Transverse colon (tissue), 4 donors: Measurements from ENCODE around the gene RPS5. TPM values are rescaled to one million over a fixed set of nuclear protein-coding genes. Genes with fewer than 3 reads are reported as not detected.

ENCODE experiments used
- DNase-seq: peaks from one replicate; pipeline ENCODE4 v3.0.0-alpha.2; 2019
- H3K27ac ChIP-seq, 4 donors: fragments of 200-600 bp; sonication (generic); 2 replicates each; pipeline ENCODE4 v1.5.1; 2016 to 2018; ENCODE audit warnings: inconsistent platforms in 4 of 4
- H3K27me3 ChIP-seq: fragments of 200-600 bp; sonication (generic); 2 replicates; pipeline ENCODE4 v1.5.1; 2017; ENCODE audit warnings: inconsistent platforms
- H3K36me3 ChIP-seq, 4 donors: fragments of 200-600 bp; sonication (generic); 2 replicates each; pipeline ENCODE4 v1.5.1; 2017 to 2019; ENCODE audit warnings: inconsistent platforms in 4 of 4
- H3K4me1 ChIP-seq, 4 donors: fragments of 200-600 bp; sonication (generic); 2 replicates each; pipeline ENCODE4 v1.5.1; 2017 to 2020; ENCODE audit warnings: inconsistent platforms in 4 of 4
- H3K4me3 ChIP-seq, 4 donors: fragments of 200-600 bp; sonication (generic); 1 replicate in 1 of 4; 2 replicates in 3 of 4; pipeline versions ENCODE4 v1.5.1 to v1.6.1; 2017 to 2019; ENCODE audit warnings: inconsistent platforms in 4 of 4
- H3K9me3 ChIP-seq, 2 donors: fragments of 200-600 bp; sonication (generic); 2 replicates each; pipeline ENCODE4 v1.5.1; 2017 to 2019; ENCODE audit warnings: inconsistent platforms in 2 of 2
- CTCF ChIP-seq, 5 experiments: fragments of 200-600 bp in 3 of 5; fragments of 450-650 bp in 2 of 5; sonication (generic) in 3 of 5; IDR thresholded peaks; 1 replicate in 2 of 5; 2 replicates in 3 of 5; pipeline ENCODE4 v1.5.1; 2016 to 2017; ENCODE audit warnings: antibody characterized with exemption in 5 of 5, inconsistent platforms in 3 of 5, mild to moderate bottlenecking in 2 of 5, moderate library complexity in 1 of 5
- EP300 ChIP-seq: sonication (generic); formaldehyde crosslinking; IDR thresholded peaks from one replicate; pipeline ENCODE4 v1.6.1; 2017; ENCODE audit warnings: antibody characterized with exemption, low read depth
- POLR2A ChIP-seq: fragments of 450-650 bp; IDR thresholded peaks from one replicate; pipeline ENCODE4 v1.6.1; 2016; ENCODE audit warnings: antibody characterized with exemption, mild to moderate bottlenecking, moderate library complexity
- POLR2AphosphoS5 ChIP-seq, 3 donors: sonication (generic); formaldehyde crosslinking; IDR thresholded peaks; one replicate each; pipeline ENCODE4 v1.6.1; 2016; ENCODE audit warnings: antibody characterized with exemption in 3 of 3
- WGBS, 2 donors: methylation state at CpG; one replicate each; pipeline ENCODE4 v1.1.5; 2018; ENCODE audit warnings: low coverage in 1 of 2; 5-methylcytosine and 5-hydroxymethylcytosine counted together
- in situ Hi-C, 4 donors: fragments of 200-750 bp; cut with MboI; loops; one replicate each; pipeline versions ENCODE4 v1.15.0 to v1.15.1; 2017; ENCODE audit warnings: low sequenced_read_pairs in 3 of 4, low pct_ligation_motif_present in 1 of 4, low pct_unique_long_range_greater_than_20kb in 1 of 4
- intact Hi-C: fragments of 100-400 bp; cut with DNase I; formaldehyde crosslinking; loops from one replicate; pipeline ENCODE4 v1.15.1; 2023; ENCODE audit warnings: low total_unique reads
- total RNA-seq, 4 donors: library from RNA; depleted of rRNA; stranded (reverse); fragments of >200 nt; gene quantifications; one replicate each; pipeline ENCODE4 v1.1.0, GENCODE V29; 2016

Gene RPS5
- total RNA-seq, 4 donors from 2014 or later, result 513 to 1,129 (median 743) TPM

DNA sequence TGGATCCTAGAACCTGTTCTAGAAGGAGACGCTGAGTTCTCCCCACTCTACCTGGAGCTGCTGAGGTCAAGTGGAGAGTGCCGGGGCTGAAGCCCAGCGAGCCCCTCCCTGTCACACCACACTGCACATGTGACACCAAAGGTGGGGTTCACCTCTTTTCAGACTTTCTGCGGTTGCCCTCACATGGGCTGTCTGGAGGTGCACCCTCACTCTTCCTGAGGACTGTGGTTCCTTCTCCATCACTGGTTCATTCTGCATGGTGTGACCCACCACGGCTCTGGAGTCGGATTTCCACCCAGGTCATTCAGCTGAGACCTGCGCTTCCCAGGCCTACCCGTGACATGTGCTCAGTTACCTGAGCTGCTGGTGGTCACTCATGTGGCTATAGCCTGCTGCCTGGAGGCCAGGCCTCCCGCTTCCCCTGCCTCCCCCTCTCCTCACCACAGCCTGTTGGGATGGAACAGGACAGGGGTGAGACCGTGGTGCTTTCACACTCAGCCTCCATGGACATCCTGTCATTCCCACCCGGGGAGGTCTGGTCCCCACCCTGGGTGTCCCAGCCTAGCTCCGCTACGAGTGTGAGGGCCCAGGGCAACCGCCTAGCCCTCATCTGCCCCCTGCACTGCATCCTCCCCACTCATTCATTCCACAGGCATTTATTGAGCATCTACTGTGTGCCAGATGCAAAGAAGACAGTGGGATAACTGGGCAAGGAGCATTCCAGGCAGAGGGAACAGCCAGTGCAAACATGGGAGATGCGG is 33.2 kb upstream of the RPS5 start:
- Histone ChIP-seq H3K9me3 (no peaks in the 10 kb centered on the region), H3K4me1 (peaks cover 0 to 25% (median 13%) of the 10 kb centered on the region in 4 donors), H3K4me3 (no peak overlapping the region), H3K27me3 (peaks cover 40% of the 10 kb centered on the region), H3K36me3 (no peaks in the 10 kb centered on the region), H3K27ac (no peak overlapping the region)
- WGBS, 2 donors, result 80 to 86% methylated on average over 4 to 15 of the region's 15 CpGs
- in situ Hi-C loops, result no loop called here
- DNase-seq, result no peak
- TF ChIP-seq CTCF (IDR thresholded peaks at IDR 0.05), result no peak
- intact Hi-C loops, result no loop called here

DNA sequence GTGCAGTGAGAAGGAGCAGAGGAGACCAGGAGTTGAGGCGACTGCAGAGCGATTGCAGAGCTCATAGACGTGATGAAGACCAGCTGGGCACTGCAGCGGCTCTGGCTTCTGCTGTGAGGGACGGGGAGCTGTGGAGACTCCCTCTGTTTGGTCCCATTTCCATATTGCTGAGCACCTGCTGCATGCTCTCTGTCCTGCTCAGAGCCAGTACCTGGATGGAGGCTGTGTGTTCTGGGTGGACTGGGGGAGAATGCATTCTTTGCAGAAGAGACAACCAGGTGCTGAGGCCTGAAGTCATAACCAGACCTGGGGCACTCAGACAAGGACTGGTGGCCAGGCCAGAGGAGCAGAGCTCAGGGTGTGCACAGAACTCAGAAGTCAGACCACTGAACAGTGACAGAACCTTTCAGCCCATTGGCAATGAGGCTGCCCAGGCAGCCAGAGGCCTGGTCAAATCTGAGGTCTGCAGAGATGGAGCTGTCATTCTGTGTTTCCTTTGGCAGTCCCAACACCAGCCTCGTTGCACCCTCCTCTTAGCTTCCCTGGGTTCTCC is 32.5 kb upstream of the RPS5 start:
- WGBS, 2 donors, result 80% methylated on average over 6 of the region's 6 CpGs; no CpG with 5 or more reads in 1 of the 2 donors
- in situ Hi-C loops, result no loop called here
- H3K27me3 ChIP-seq, result peaks cover 34% of the 10 kb centered on the region
- H3K9me3 ChIP-seq, result no peaks in the 10 kb centered on the region
- H3K27ac ChIP-seq, result no peak overlapping the region
- intact Hi-C loops, result no loop called here
- DNase-seq, result no peak
- H3K4me3 ChIP-seq, result no peak overlapping the region
- TF ChIP-seq CTCF (IDR thresholded peaks at IDR 0.05), result no peak
- TF ChIP-seq EP300, result no peak
- TF ChIP-seq POLR2A, result no peak
- TF ChIP-seq POLR2AphosphoS5 (IDR thresholded peaks at IDR 0.05), result no peak
- H3K4me1 ChIP-seq, result peaks cover 0 to 20% (median 13%) of the 10 kb centered on the region in 4 donors
- H3K36me3 ChIP-seq, result no peaks in the 10 kb centered on the region

- peaks cover 26% of the 10 kb centered on the region for H3K27me3 ChIP-seq
- in situ Hi-C loops, result no loop called here
Observed at GRCh38 chr19:58355215-58355796, 31.8 kb upstream of the RPS5 start.

More at GRCh38 chr19:58355215-58355796, 31.8 kb upstream of the RPS5 start:
- Histone ChIP-seq H3K4me1 (peaks cover 0 to 13% (median 9%) of the 10 kb centered on the region in 4 donors), H3K36me3 (no peaks in the 10 kb centered on the region), H3K9me3 (no peaks in the 10 kb centered on the region), H3K4me3 (no peak overlapping the region), H3K27ac (no peak overlapping the region)
- intact Hi-C loops, result no loop called here
- no peak for DNase-seq
- 90 to 100% methylated on average over 1 to 10 of the region's 10 CpGs for WGBS, 2 donors
- TF ChIP-seq POLR2AphosphoS5 (IDR thresholded peaks at IDR 0.05) (no peak), CTCF (IDR thresholded peaks at IDR 0.05) (no peak), POLR2A (no peak), EP300 (no peak)
